Endothelial cell of umbilical vein (primary cell): ENCODE data around the gene ERFL.
A peak's percentile ranks its signal among the peaks of the same experiment; 100 is the strongest.

Experiments used
- CTCF ChIP-seq, 2 donors: IDR thresholded peaks; 1 replicate in 1 of 2; 2 replicates in 1 of 2; pipeline ENCODE4 v1.5.1; 2011; ENCODE audit warnings: low read length in 2 of 2, mild to moderate bottlenecking in 2 of 2, moderate library complexity in 2 of 2, control low read depth in 1 of 2, inconsistent platforms in 1 of 2, low read depth in 1 of 2; ENCODE audit not compliant: insufficient read depth in 1 of 2; ENCODE audit errors: extremely low read depth in 1 of 2
- EZH2 ChIP-seq: IDR thresholded peaks from 2 replicates; pipeline ENCODE4 v1.6.1; 2012; ENCODE audit warnings: borderline replicate concordance, low read depth, mild to moderate bottlenecking, moderate library complexity, low read length, inconsistent platforms; ENCODE audit not compliant: severe bottlenecking
- JUN ChIP-seq: IDR thresholded peaks from 2 replicates; pipeline ENCODE4 v1.6.1; 2011; ENCODE audit warnings: borderline replicate concordance, low read depth; ENCODE audit not compliant: insufficient read length, insufficient read depth
- MAX ChIP-seq: IDR thresholded peaks from 2 replicates; pipeline ENCODE4 v1.6.1; 2011; ENCODE audit not compliant: insufficient read depth, insufficient read length
- MYC ChIP-seq: IDR thresholded peaks from one replicate; pipeline ENCODE4 v1.6.1; 2011; ENCODE audit warnings: mild to moderate bottlenecking, low read depth, low read length
- POLR2A ChIP-seq: IDR thresholded peaks from 2 replicates; pipeline ENCODE4 v1.6.1; 2012; ENCODE audit warnings: low read depth, mild to moderate bottlenecking, control low read depth, low read length
- POLR2AphosphoS5 ChIP-seq: IDR thresholded peaks from 2 replicates; pipeline ENCODE4 v1.6.1; 2012; ENCODE audit warnings: low read depth, mild to moderate bottlenecking, control low read depth, low read length, moderate library complexity; ENCODE audit not compliant: insufficient read depth

- TF ChIP-seq CTCF (IDR thresholded peaks at IDR 0.05; ENCODE audit: extremely low read depth in 1 of 2, insufficient read depth in 1 of 2, low read depth in 1 of 2, low read length in 2 of 2) (no peak), MAX (no peak), EZH2 (peak; percentile 74), POLR2A (no peak), MYC (no peak), POLR2AphosphoS5 (no peak), JUN (no peak)
These were observed 15.2 kb downstream of the ERFL start for GRCh38 chr19:41912899-41913537.
